IPS DF 4.7 (cell line): Measurements from ENCODE around the gene FAM110D.

ENCODE experiments used
- DNase-seq: peaks from one replicate; pipeline ENCODE4 v3.0.0-alpha.2; 2013; ENCODE audit warnings: low spot score; ENCODE audit errors: extremely low read depth

FAM110D gene

DNA sequence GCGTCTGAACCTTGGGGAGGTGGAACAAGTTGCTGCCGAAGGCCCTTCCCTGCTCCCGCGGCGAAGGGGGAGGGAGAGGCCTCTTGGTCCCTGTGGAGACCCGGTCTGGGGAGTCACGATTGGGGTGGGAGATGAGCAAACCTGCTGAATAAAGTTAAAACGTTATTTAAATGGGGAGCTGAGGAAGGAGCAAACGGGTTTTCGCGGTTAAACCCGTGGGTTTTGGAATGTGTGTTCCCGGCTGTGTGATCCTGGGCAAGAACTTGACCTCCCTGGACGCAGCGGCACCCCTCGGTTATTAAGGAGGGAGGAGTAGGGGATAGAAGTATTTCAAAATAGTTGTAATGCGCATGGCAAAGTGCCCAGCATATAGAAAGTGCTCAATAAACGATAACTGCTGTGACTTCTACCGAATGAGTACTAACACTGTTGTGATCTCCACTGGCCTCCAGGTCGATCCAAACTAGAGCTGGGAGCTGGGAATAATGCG, 3.4 kb downstream of the FAM110D start:
- no peak for DNase-seq

DNA sequence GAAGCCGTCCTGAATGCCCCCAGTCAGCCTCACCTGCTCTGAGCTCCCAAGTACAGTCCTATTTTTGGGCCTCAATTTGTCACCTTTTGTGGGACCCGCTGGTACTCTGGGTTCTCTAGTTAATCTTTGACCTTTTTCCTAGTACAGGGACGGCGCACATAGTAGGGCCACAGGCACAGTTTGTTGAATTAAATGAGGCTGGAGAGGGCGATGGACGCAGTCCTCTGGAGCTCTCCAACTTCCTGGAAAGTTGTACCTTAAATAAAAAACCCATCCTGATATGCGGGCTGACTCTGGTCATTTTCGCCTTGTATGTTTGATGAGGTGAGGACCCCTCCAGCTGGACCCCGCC, 4.8 kb downstream of the FAM110D start:
- no peak for DNase-seq

DNA sequence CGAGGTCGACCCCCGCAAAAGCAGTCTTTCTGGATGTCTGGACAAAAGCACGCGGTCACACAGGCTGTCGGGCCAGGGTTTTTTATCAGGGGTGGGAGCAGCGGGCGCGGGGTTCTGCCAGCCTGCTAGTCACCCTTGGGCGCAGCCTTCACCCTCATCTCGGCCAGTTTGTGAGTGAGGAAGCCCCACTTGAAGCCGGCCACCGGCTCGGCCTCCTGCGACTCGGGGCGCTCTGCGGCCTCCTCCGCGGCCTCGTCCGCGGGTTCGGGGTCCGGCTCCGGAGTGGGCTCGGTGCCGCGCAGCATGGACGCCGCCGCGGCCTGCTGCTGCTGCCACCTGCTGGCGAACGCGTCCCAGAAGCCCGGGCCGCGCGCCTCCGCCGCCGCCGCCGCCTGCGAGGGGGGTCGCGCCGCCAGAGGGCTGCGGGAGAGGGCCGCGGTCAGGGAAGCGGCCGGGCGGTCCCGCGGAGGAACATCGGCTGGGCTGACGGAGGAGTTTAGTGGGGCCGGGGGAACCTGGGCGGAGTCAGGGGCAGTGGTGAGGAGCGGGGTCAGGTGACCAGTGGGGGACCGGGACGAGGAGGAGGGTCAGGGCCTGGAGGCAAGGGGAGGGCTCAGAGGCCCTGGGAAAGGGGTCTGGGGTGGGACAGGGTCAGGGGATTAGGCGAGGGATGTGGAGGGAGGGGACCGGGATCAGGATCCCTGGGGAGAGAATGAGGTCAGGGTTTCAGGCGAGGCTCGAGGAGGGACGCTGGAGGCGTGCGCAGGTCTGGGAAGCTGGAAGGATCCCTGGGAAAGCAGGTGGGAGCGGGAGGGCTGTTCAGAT, 5.4 kb downstream of the FAM110D start:
- DNase-seq = no peak

DNA sequence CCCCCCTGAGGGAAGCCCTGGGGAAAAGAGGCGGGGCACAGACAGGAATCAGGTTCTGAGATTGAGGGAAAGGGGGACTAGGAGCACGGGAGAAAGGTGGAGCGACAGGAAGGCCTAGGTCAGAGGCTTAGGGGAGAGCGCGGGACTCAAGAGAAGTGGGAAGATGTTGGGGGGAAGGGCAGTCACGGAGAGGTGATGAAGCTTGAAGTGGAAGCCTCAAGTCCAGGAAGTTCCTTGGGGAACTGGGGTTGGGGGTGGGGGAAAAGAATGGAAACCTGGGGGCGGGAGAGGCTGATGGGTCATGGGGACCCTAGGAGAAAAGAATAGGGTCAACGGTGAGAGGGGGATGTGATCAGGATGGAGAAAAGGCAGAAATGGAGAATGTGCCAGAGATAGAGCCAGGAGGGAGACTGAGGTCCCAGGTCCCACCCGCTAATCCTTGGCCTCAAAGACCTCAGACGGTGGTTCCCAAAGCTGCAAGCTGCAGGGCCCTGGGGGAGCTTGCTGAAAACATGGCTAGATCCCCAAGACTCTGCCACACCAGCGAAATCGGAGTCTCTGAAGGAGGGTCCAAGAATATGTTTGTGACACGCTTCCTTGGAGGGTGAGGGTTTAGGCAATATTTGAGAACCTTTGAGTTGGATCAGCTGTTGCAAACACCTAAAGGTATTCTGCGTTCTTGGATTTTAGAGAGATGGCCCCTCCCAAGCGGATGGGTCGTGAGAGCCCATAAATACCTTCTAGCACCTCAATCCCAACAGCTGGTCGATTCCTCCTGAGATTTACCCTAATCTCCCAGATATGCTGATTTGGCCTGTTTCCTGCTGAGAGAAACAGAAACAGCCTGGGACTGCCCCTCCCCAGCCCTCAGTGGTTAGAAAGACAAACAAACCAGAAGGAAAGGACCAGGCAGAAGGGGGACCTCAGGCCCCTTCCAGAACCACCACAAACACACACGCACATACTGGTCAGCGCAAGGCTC, 6.3 kb downstream of the FAM110D start:
- no peak for DNase-seq

DNA sequence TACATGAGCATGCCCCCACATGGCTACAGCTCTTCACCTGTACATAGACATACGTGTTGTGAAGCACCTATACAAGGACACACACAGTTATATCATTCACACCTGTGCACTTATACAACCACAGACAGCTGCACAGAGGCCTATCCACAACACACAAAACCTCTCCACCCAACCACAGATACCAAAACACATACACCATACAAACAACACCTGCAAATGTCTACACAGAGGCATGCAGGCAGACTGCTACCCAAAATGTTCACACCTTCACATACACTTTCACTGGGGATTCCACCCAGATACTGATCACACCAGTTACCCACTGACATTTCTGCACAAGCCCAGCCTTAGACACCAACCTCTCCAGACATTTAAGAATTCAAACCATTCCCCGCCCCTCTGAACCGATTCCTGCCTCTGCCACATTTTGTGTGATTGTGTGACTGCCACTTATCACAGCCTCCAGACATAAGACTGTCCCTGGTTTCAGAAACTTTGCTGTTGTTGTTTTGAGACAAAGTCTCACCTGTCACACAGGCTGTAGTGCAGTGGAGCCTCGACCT, 7.9 kb downstream of the FAM110D start:
- DNase-seq = no peak

- DNase-seq = no peak
Observed at GRCh38 chr1:26168410-26169197, 9.7 kb downstream of the FAM110D start, which contains the start of gene C1orf232. Gene C1orf232 (minus strand): TSS chr1:26168963. CDS start chr1:26168499, 464 bp downstream.

- no peak for DNase-seq
Observed at GRCh38 chr1:26169198-26169554, 10.3 kb downstream of the FAM110D start.

DNA sequence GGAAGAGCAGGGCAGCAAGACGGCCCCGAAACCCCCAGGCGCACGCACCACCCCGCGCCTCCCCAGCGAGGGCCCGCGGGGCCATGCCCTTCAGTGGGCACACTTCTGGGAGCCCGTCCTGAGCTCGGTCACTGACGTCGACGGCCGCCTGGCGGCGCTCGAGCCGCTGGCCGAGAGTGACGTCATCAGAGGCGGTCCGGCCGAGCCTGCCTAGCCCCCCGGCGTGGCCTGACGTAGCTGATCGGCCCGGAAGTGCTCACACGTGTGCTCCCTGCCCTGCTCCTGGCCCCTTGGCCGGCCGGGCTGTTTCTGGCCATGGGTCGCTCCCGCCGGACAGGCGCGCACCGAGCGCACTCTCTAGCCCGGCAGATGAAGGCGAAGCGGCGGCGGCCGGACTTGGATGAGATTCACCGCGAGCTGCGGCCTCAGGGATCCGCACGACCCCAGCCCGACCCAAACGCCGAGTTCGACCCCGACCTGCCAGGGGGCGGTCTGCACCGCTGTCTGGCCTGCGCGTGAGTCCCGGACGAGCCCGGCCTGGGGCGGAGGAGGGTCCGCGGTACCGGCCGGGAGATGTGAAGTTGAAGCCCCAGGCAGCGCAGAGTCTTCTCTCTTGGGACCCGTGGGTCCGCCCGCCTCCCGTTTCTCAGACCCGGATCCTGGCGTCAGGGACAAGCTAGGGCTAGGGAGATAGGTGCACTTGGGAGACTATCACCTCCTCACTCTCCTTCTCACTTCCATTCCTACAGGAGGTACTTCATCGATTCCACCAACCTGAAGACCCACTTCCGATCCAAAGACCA, 11.0 kb downstream of the FAM110D start, which contains the start of gene ZNF593:
Gene ZNF593 (plus strand): TSS at position 240 of the 803 bp plus-strand sequence. CDS start 76 bp downstream, at position 316.
- DNase-seq = no peak

- DNase-seq = no peak
Observed at GRCh38 chr1:26170472-26170821, 11.6 kb downstream of the FAM110D start.

- no peak for DNase-seq
Observed at GRCh38 chr1:26171084-26172072, 12.5 kb downstream of the FAM110D start, which contains the start of gene ZNF593OS. Gene ZNF593OS (minus strand): TSS chr1:26171832. CDS start chr1:26171661, 171 bp downstream.

GRCh38 chr1:26175346-26175745, 16.5 kb downstream of the FAM110D start:
- DNase-seq = no peak

- DNase-seq = no peak
Observed at GRCh38 chr1:26177182-26177684, 18.4 kb downstream of the FAM110D start, which contains the start of gene CNKSR1. Gene CNKSR1 (plus strand): TSS chr1:26177491. CDS start chr1:26177548, 57 bp downstream.

DNA sequence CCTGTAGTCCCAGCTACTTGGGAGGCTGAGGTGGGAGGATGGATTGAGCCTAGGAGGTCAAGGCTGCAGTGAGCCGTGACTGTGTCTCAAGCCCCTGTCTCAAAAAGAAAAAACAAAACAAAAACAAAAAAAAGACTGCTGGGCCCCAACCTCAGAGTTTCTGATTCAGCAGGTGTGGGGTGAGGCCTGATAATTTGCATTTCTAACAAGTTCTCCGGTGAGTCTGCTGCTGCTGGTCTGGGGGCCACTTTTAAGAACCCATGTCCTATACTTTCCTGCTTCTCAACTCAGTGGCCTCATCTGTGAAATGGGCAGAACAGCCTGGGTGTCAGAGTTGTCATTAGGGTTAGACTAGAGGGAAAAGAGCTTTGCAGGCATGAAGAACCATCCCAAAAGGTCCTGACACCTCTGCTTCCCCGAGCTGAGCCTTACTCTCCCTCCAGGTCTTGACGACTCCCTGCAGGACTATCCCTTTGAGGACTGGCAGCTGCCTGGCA, 21.2 kb downstream of the FAM110D start:
- no peak for DNase-seq

DNA sequence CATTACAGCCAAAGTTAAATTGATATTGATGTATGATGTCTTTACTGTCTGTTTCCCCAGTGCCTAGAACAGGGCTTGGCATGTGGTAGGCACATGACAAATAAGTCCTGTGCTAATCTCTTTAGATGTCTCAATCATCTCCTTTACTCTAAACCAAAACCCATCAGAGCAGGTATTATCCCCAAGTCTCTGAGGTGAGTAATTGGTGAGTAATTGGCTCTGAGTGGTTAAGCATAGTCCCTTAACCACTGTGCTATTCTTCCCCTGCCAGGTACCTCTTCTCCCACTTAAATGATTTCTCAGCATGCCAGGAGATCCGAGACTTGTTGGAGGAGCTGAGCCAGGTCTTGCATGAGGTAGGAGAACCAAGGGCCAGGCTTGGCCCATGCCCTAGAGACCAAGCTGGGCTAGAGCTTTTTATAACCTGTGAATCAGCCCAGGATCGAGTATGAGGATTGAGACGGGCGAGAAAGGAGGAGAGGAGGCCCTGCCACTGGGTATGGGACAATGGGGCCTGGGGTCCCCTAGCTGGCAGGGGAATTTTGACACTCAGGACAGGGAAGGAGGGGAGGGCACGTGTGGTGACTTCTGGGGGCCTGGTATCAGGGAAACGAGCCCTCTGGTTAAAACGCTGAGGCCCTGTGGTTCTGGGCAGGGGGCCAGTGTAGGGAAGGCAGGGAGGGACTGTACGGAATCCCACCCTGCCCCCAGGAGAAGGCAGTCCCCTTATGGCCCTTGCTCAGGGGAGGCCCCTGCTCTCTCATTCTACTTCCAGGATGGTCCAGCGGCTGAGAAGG, 22.9 kb downstream of the FAM110D start:
- DNase-seq = no peak

DNA sequence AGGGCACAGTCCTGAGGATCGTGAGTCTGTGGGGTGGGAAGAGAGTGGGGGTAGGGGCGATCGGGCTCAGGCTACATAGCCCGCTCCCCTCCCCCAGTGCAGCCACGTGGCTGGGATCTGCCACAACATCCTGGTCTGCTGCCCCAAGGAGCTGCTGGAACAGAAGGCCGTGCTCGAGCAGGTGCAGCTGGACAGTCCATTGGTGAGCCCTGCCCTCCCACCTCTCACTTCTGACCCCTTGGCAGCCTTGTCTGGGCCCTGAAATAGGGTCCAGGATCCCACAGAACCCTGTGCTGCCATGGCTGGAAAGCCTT, 23.5 kb downstream of the FAM110D start:
- DNase-seq = no peak

GRCh38 chr1:26184086-26184485, 25.2 kb downstream of the FAM110D start:
- DNase-seq = no peak

DNA sequence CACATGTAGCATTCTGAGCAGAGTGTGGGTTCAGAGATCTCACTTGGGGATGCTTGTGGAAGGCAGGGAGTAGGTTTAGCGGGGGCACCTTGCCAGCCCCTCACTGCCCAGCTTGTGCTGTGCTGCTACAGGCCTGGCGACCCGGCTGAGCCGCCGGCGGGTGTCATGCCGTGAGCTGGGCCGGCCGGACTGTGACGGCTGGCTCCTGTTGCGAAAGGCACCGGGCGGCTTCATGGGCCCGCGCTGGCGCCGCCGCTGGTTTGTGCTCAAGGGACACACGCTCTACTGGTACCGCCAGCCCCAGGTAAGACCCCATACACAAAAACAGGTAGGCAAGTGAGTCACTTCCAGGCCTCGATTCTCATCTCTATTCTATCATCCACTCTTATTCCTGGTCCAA, 26.0 kb downstream of the FAM110D start:
- DNase-seq = no peak

GRCh38 chr1:26187882-26188281, 29.0 kb downstream of the FAM110D start:
- no peak for DNase-seq
